Parathyroid adenoma (tissue), 2 donors: ENCODE results near the gene MYOG.

Source experiments
- H2AFZ ChIP-seq: fragments of 300-600 bp; sonication (generic); one replicate; pipeline ENCODE4 v1.7.0; 2017; ENCODE audit warnings: antibody characterized with exemption, mild to moderate bottlenecking
- H3K27ac ChIP-seq: fragments of 300-600 bp; sonication (generic); one replicate; pipeline ENCODE4 v1.7.0; 2017
- H3K27me3 ChIP-seq: fragments of 300-600 bp; sonication (generic); one replicate; pipeline ENCODE4 v1.7.0; 2017; ENCODE audit warnings: low read length; ENCODE audit not compliant: control insufficient read depth, insufficient read depth
- H3K36me3 ChIP-seq: fragments of 300-600 bp; sonication (generic); one replicate; pipeline ENCODE4 v1.7.0; 2017; ENCODE audit warnings: low read length; ENCODE audit not compliant: control insufficient read depth, insufficient read depth
- H3K4me1 ChIP-seq: fragments of 300-600 bp; sonication (generic); one replicate; pipeline ENCODE4 v1.7.0; 2017; ENCODE audit warnings: control low read depth
- H3K4me2 ChIP-seq: fragments of 300-600 bp; sonication (generic); one replicate; pipeline ENCODE4 v1.7.0; 2017; ENCODE audit warnings: low read length
- H3K4me3 ChIP-seq: fragments of 300-600 bp; sonication (generic); one replicate; pipeline ENCODE4 v1.7.0; 2017; ENCODE audit warnings: low read depth, low read length
- H3K79me2 ChIP-seq: fragments of 300-600 bp; sonication (generic); one replicate; pipeline ENCODE4 v1.7.0; 2017; ENCODE audit warnings: control low read depth
- H3K9ac ChIP-seq: fragments of 300-600 bp; sonication (generic); one replicate; pipeline ENCODE4 v1.7.0; 2017; ENCODE audit warnings: mild to moderate bottlenecking
- H3K9me3 ChIP-seq: fragments of 300-600 bp; sonication (generic); one replicate; pipeline ENCODE4 v1.7.0; 2017; ENCODE audit warnings: low read length; ENCODE audit not compliant: control insufficient read depth
- TF ChIP-seq, protein P1 (sequence below): fragments of 300-600 bp; sonication (generic); IDR thresholded peaks from one replicate; pipeline ENCODE4 v1.7.0; 2017; ENCODE audit warnings: antibody characterized with exemption, mild to moderate bottlenecking
- donor health status: primary hyperparathyroidism.

Gene MYOG

DNA sequence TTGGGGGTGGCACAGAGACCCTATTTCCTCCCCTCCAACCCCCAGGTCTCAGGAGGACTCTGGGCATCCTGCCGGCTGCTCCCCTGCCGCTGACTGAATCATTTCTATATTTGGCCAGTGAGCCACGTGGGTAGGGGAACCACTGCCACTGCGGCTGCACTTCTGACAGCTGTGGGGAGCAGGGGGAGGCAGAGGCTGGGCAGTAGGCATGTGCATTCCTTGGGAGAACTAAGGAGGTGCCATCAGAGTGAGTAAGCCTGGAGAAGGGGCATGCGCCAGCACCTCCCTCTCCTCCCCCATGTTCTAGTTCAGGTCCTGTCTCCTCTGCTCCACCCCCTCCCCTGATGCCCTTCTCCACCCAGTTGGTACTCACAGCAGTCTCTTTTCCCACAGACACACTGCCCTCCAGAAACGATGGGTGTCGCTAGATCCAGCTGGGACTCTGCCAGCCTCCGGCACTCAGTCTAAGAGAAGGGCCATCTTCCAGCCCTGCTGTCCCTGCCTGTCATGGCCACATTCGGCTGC lies 47.5 kb downstream of the MYOG start:
- no peak overlapping the region for H2AFZ ChIP-seq
- no peaks in the 10 kb centered on the region for H3K36me3 ChIP-seq
- H3K9ac ChIP-seq: no peak overlapping the region
- TF ChIP-seq, protein P1, sequence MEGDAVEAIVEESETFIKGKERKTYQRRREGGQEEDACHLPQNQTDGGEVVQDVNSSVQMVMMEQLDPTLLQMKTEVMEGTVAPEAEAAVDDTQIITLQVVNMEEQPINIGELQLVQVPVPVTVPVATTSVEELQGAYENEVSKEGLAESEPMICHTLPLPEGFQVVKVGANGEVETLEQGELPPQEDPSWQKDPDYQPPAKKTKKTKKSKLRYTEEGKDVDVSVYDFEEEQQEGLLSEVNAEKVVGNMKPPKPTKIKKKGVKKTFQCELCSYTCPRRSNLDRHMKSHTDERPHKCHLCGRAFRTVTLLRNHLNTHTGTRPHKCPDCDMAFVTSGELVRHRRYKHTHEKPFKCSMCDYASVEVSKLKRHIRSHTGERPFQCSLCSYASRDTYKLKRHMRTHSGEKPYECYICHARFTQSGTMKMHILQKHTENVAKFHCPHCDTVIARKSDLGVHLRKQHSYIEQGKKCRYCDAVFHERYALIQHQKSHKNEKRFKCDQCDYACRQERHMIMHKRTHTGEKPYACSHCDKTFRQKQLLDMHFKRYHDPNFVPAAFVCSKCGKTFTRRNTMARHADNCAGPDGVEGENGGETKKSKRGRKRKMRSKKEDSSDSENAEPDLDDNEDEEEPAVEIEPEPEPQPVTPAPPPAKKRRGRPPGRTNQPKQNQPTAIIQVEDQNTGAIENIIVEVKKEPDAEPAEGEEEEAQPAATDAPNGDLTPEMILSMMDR: no peak
- no peaks in the 10 kb centered on the region for H3K79me2 ChIP-seq
- H3K27ac ChIP-seq: no peak overlapping the region
- no peak overlapping the region for H3K4me2 ChIP-seq
- no peaks in the 10 kb centered on the region for H3K9me3 ChIP-seq
- peaks cover 4% of the 10 kb centered on the region for H3K4me1 ChIP-seq
- no peaks in the 10 kb centered on the region for H3K27me3 ChIP-seq
- H3K4me3 ChIP-seq: no peak overlapping the region

DNA sequence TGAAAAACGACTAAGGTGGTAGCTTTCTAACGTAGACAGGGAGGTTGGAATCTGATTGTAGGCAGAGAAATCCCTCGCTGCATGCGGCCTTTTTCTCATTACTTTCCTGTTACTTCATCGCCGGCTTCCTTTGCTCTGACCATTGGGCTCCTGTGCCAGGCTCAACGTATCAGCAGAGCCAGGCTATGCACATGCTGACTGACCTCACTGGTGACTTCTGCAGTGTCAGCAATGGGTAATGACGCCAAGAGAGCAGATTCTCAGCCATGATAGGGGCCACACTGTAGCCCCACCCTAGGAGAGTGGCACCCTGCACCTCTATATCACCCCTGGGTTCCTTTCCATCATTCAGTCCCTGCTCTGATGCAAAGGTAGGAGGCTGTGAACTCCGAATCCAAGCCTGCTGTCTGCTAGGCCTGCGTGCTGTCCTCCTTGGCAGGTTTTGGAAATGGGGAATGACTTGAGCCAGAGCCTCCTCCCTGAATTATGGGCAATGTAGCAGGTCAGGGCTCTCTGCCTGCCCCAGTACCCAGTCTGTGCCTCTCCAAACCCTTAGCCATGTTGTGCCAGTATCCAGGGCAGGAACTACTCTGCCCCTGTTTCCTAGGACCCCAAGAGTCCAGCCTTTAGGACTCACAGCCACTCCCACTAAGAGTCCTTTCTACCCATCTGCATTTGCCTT lies 48.2 kb downstream of the MYOG start:
- Histone ChIP-seq H3K9me3 (no peaks in the 10 kb centered on the region), H3K36me3 (no peaks in the 10 kb centered on the region), H3K27ac (no peak overlapping the region)

DNA sequence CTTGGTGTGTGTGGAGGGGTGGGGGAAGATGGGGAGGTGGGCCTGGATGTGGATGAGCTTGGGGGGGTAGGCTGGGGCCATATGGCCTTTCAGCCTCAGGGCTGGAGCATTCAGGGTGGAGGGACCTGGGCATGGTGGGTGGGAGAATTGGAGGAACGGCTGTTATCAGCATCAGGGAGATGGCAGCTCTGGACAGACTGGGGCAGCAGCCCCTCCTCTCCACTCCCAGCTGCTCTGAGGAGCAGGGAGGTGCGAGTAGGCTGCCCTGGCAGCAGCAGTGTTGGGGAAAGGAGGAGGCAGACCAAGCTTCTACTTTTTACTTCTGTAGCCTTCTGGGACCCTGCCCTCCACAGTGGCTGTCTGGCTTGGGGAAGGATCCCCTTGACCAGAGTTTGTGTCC lies 49.3 kb downstream of the MYOG start:
- H3K4me1 ChIP-seq: peaks cover 4% of the 10 kb centered on the region
- TF ChIP-seq, protein P1: no peak
- no peak overlapping the region for H3K9ac ChIP-seq
- no peak overlapping the region for H2AFZ ChIP-seq
- no peak overlapping the region for H3K4me2 ChIP-seq
- H3K36me3 ChIP-seq: no peaks in the 10 kb centered on the region
- no peaks in the 10 kb centered on the region for H3K9me3 ChIP-seq
- H3K4me3 ChIP-seq: no peak overlapping the region
- H3K79me2 ChIP-seq: no peaks in the 10 kb centered on the region
- H3K27ac ChIP-seq: no peak overlapping the region
- H3K27me3 ChIP-seq: no peaks in the 10 kb centered on the region

More for the DNA sequence above, 48.2 kb downstream of the MYOG start:
- Histone ChIP-seq H3K79me2 (no peaks in the 10 kb centered on the region), H3K4me3 (no peak overlapping the region), H3K4me2 (no peak overlapping the region), H3K27me3 (no peaks in the 10 kb centered on the region), H3K4me1 (peaks cover 4% of the 10 kb centered on the region), H3K9ac (no peak overlapping the region), H2AFZ (no peak overlapping the region)
- TF ChIP-seq, protein P1: no peak

DNA sequence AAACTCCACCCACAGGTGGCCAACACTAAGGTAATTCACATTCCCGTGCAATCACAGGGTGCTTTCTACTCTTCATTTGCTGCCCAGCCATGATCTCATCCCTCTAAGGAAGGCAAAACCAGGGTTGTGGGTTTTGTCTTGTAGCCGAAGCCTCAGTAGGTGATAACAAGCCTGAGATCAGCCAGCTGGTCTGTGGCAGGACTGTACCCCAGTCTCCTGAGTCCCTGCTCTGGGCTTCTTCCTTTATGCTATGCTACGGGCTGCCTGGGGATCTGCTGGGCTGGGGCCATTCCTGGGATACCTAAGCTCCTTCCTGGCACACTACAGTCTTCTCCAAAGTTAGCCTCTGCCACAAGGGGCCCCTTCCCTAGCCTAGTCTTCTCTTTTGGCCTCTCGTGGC lies 49.7 kb downstream of the MYOG start:
- Histone ChIP-seq H2AFZ (no peak overlapping the region), H3K9ac (no peak overlapping the region), H3K4me2 (no peak overlapping the region), H3K4me3 (no peak overlapping the region), H3K27ac (no peak overlapping the region), H3K27me3 (no peaks in the 10 kb centered on the region), H3K36me3 (no peaks in the 10 kb centered on the region), H3K79me2 (no peaks in the 10 kb centered on the region), H3K4me1 (peaks cover 4% of the 10 kb centered on the region), H3K9me3 (no peaks in the 10 kb centered on the region)
- TF ChIP-seq, protein P1: no peak
